ENCODE data around the gene GRM5.

The GRM5 gene

GRCh38 chr11:88515002-88515401 lies 550.8 kb downstream of the GRM5 start:
- peaks cover 1 to 4% of the 10 kb centered on the region in 2 donors for H3K27me3 ChIP-seq (ENCODE audit: control insufficient read depth in 1 of 2, insufficient read depth in 2 of 2, low read length in 2 of 2)
- H3K27ac ChIP-seq (ENCODE audit: low read depth, low read length) = no peak overlapping the region
- H3K36me3 ChIP-seq (ENCODE audit: control insufficient read depth in 1 of 2, insufficient read depth in 2 of 2, low read length in 2 of 2) = no peaks in the 10 kb centered on the region
- no peak overlapping the region for H3K9ac ChIP-seq (ENCODE audit: low read depth in 1 of 2, low read length in 2 of 2)
- H3K4me3 ChIP-seq (ENCODE audit: low read depth in 1 of 2, low read length in 2 of 2) = no peak overlapping the region
- no peaks in the 10 kb centered on the region for H3K4me1 ChIP-seq (ENCODE audit: control insufficient read depth in 1 of 2, insufficient read depth in 2 of 2, low read length in 2 of 2)
- no peaks in the 10 kb centered on the region for H3K9me3 ChIP-seq (ENCODE audit: control insufficient read depth in 1 of 2, low read length in 2 of 2)

GRCh38 chr11:88511006-88511405 lies 554.8 kb downstream of the GRM5 start:
- no peaks in the 10 kb centered on the region for H3K4me1 ChIP-seq (ENCODE audit: control insufficient read depth in 1 of 2, insufficient read depth in 2 of 2, low read length in 2 of 2)
- no peak overlapping the region for H3K4me3 ChIP-seq (ENCODE audit: low read depth in 1 of 2, low read length in 2 of 2)
- H3K27ac ChIP-seq (ENCODE audit: low read depth, low read length) = no peak overlapping the region
- no peak overlapping the region for H3K9ac ChIP-seq (ENCODE audit: low read depth in 1 of 2, low read length in 2 of 2)
- no peaks in the 10 kb centered on the region for H3K9me3 ChIP-seq (ENCODE audit: control insufficient read depth in 1 of 2, low read length in 2 of 2)
- H3K27me3 ChIP-seq (ENCODE audit: control insufficient read depth in 1 of 2, insufficient read depth in 2 of 2, low read length in 2 of 2) = peaks cover 21 to 23% of the 10 kb centered on the region in 2 donors
- no peaks in the 10 kb centered on the region for H3K36me3 ChIP-seq (ENCODE audit: control insufficient read depth in 1 of 2, insufficient read depth in 2 of 2, low read length in 2 of 2)

DNA sequence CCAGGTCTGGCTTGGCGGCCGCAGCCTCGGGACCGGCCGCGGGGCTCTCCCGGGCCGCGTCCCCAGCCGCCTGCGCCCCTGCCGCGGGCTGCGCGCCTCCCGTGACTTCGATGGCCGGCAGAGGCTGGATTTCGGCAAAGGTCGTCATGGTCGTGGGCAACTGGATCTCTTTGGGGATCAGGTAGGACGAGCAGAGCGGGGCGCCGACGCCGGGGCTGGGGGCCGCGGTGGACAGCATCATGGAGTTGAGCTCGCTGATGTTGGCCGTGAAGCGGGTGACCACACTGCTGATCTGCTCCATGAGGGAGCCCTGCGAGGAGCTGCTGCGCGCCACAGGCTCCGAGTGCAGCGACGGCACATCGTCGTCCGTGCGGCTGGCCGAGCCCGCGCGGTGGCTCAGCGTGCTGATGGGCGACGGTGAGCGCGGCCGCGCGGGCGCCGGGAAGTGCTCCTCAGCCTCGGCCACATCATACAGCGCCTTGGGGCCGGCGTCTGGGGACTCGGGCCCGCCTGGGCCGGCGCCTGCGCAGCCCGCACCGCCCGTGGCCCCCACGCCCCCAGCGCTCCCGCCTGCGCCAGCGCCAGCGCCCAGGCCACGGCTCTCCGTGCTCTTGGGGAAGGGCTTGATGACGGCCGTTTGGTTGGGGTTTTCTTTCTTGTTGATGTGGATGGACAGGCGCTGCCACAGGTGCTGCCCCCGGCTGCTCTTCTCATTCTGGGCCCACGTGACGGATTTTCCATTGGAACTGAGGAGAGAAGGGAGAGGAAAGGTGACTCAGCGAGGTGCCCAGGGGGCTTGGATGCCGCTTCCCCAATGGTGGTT lies 556.8 kb downstream of the GRM5 start:
- no peaks in the 10 kb centered on the region for H3K36me3 ChIP-seq (ENCODE audit: control insufficient read depth in 1 of 2, insufficient read depth in 2 of 2, low read length in 2 of 2)
- H3K27me3 ChIP-seq (ENCODE audit: control insufficient read depth in 1 of 2, insufficient read depth in 2 of 2, low read length in 2 of 2) = peaks cover 21 to 23% of the 10 kb centered on the region in 2 donors
- no peaks in the 10 kb centered on the region for H3K4me1 ChIP-seq (ENCODE audit: control insufficient read depth in 1 of 2, insufficient read depth in 2 of 2, low read length in 2 of 2)
- H3K4me3 ChIP-seq (ENCODE audit: low read depth in 1 of 2, low read length in 2 of 2) = peak overlapping the region in 1 of 2 donors; percentile 29
- no peak overlapping the region for H3K9ac ChIP-seq (ENCODE audit: low read depth in 1 of 2, low read length in 2 of 2)
- no peak overlapping the region for H3K27ac ChIP-seq (ENCODE audit: low read depth, low read length)
- H3K9me3 ChIP-seq (ENCODE audit: control insufficient read depth in 1 of 2, low read length in 2 of 2) = no peaks in the 10 kb centered on the region

- Histone ChIP-seq H3K27me3 (ENCODE audit: control insufficient read depth in 1 of 2, insufficient read depth in 2 of 2, low read length in 2 of 2) (peaks cover 21 to 23% of the 10 kb centered on the region in 2 donors), H3K4me3 (ENCODE audit: low read depth in 1 of 2, low read length in 2 of 2) (peak overlapping the region in 1 of 2 donors; percentile 23), H3K27ac (ENCODE audit: low read depth, low read length) (no peak overlapping the region), H3K9ac (ENCODE audit: low read depth in 1 of 2, low read length in 2 of 2) (no peak overlapping the region), H3K4me1 (ENCODE audit: control insufficient read depth in 1 of 2, insufficient read depth in 2 of 2, low read length in 2 of 2) (no peaks in the 10 kb centered on the region), H3K36me3 (ENCODE audit: control insufficient read depth in 1 of 2, insufficient read depth in 2 of 2, low read length in 2 of 2) (no peaks in the 10 kb centered on the region), H3K9me3 (ENCODE audit: control insufficient read depth in 1 of 2, low read length in 2 of 2) (no peaks in the 10 kb centered on the region)
These were observed 557.4 kb downstream of the GRM5 start for GRCh38 chr11:88508418-88508758.

DNA sequence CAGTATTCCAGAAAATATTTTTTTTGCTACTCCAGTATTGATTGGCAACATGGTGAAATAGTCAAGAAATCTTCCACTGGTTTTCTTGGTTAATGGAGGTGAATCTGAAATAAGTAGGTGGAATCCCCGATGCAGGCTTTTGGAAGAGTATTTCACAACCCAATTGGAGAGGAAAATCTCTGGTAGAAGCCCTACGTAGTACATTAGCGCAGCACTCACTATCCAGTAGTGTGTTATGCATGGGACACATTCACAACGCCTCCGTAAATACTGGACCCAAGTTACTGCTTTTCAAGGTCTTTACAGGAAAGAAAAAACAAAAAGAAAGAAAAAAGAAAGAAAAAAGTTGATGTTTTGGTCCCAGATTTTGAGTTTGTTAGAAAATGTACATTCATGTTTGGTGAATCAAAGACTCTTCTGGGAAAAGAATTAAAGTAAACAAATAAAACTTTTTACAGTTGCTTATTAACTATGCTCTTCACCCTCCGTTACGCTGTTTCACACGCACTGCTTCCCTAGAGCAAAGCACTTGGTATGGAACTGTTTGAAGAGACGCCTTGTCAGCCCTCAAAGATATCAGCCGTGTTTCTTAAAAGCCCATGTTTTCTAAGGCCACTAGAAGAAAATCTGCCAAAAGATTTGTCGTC lies 557.9 kb downstream of the GRM5 start:
- Histone ChIP-seq H3K27ac (ENCODE audit: low read depth, low read length) (no peak overlapping the region), H3K36me3 (ENCODE audit: control insufficient read depth in 1 of 2, insufficient read depth in 2 of 2, low read length in 2 of 2) (no peaks in the 10 kb centered on the region), H3K27me3 (ENCODE audit: control insufficient read depth in 1 of 2, insufficient read depth in 2 of 2, low read length in 2 of 2) (peaks cover 21 to 23% of the 10 kb centered on the region in 2 donors), H3K9me3 (ENCODE audit: control insufficient read depth in 1 of 2, low read length in 2 of 2) (no peaks in the 10 kb centered on the region), H3K4me1 (ENCODE audit: control insufficient read depth in 1 of 2, insufficient read depth in 2 of 2, low read length in 2 of 2) (no peaks in the 10 kb centered on the region), H3K4me3 (ENCODE audit: low read depth in 1 of 2, low read length in 2 of 2) (peak overlapping the region in 1 of 2 donors; percentile 23), H3K9ac (ENCODE audit: low read depth in 1 of 2, low read length in 2 of 2) (no peak overlapping the region)

- Histone ChIP-seq H3K4me1 (ENCODE audit: control insufficient read depth in 1 of 2, insufficient read depth in 2 of 2, low read length in 2 of 2) (no peaks in the 10 kb centered on the region), H3K4me3 (ENCODE audit: low read depth in 1 of 2, low read length in 2 of 2) (no peak overlapping the region), H3K9me3 (ENCODE audit: control insufficient read depth in 1 of 2, low read length in 2 of 2) (no peaks in the 10 kb centered on the region), H3K9ac (ENCODE audit: low read depth in 1 of 2, low read length in 2 of 2) (no peak overlapping the region), H3K27ac (ENCODE audit: low read depth, low read length) (no peak overlapping the region), H3K27me3 (ENCODE audit: control insufficient read depth in 1 of 2, insufficient read depth in 2 of 2, low read length in 2 of 2) (no peaks in the 10 kb centered on the region), H3K36me3 (ENCODE audit: control insufficient read depth in 1 of 2, insufficient read depth in 2 of 2, low read length in 2 of 2) (no peaks in the 10 kb centered on the region)
These were observed 564.2 kb downstream of the GRM5 start for GRCh38 chr11:88501541-88501940.

GRCh38 chr11:88495836-88496235 lies 569.9 kb downstream of the GRM5 start:
- Histone ChIP-seq H3K9ac (ENCODE audit: low read depth in 1 of 2, low read length in 2 of 2) (no peak overlapping the region), H3K27ac (ENCODE audit: low read depth, low read length) (no peak overlapping the region), H3K27me3 (ENCODE audit: control insufficient read depth in 1 of 2, insufficient read depth in 2 of 2, low read length in 2 of 2) (no peaks in the 10 kb centered on the region), H3K9me3 (ENCODE audit: control insufficient read depth in 1 of 2, low read length in 2 of 2) (no peaks in the 10 kb centered on the region), H3K4me3 (ENCODE audit: low read depth in 1 of 2, low read length in 2 of 2) (no peak overlapping the region), H3K36me3 (ENCODE audit: control insufficient read depth in 1 of 2, insufficient read depth in 2 of 2, low read length in 2 of 2) (no peaks in the 10 kb centered on the region), H3K4me1 (ENCODE audit: control insufficient read depth in 1 of 2, insufficient read depth in 2 of 2, low read length in 2 of 2) (no peaks in the 10 kb centered on the region)

DNA sequence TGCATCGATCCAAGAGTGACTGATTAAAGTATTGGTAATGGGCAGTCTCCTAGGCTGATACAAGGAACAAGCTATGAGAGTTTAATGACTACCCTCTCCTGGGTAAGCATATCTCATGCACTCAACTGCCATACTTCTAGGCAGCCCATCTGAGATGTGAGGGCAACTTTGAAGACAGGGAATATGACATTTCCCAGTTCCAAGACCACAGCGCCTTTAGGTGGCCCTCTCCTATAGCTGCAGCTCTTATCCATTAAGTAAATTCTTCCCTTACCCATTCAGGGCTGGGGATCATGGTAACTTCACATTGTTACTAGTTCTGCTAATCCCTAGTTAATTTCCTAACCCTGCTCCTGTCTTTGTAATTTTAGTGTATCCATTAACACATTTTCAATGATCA lies 570.9 kb downstream of the GRM5 start:
- no peaks in the 10 kb centered on the region for H3K36me3 ChIP-seq (ENCODE audit: control insufficient read depth in 1 of 2, insufficient read depth in 2 of 2, low read length in 2 of 2)
- no peak overlapping the region for H3K9ac ChIP-seq (ENCODE audit: low read depth in 1 of 2, low read length in 2 of 2)
- H3K9me3 ChIP-seq (ENCODE audit: control insufficient read depth in 1 of 2, low read length in 2 of 2) = no peaks in the 10 kb centered on the region
- H3K27me3 ChIP-seq (ENCODE audit: control insufficient read depth in 1 of 2, insufficient read depth in 2 of 2, low read length in 2 of 2) = no peaks in the 10 kb centered on the region
- H3K4me1 ChIP-seq (ENCODE audit: control insufficient read depth in 1 of 2, insufficient read depth in 2 of 2, low read length in 2 of 2) = no peaks in the 10 kb centered on the region
- no peak overlapping the region for H3K4me3 ChIP-seq (ENCODE audit: low read depth in 1 of 2, low read length in 2 of 2)
- no peak overlapping the region for H3K27ac ChIP-seq (ENCODE audit: low read depth, low read length)

GRCh38 chr11:88491674-88492073 lies 574.1 kb downstream of the GRM5 start:
- H3K36me3 ChIP-seq (ENCODE audit: control insufficient read depth in 1 of 2, insufficient read depth in 2 of 2, low read length in 2 of 2) = no peaks in the 10 kb centered on the region
- H3K4me1 ChIP-seq (ENCODE audit: control insufficient read depth in 1 of 2, insufficient read depth in 2 of 2, low read length in 2 of 2) = no peaks in the 10 kb centered on the region
- H3K9me3 ChIP-seq (ENCODE audit: control insufficient read depth in 1 of 2, low read length in 2 of 2) = no peaks in the 10 kb centered on the region
- H3K4me3 ChIP-seq (ENCODE audit: low read depth in 1 of 2, low read length in 2 of 2) = no peak overlapping the region
- H3K9ac ChIP-seq (ENCODE audit: low read depth in 1 of 2, low read length in 2 of 2) = no peak overlapping the region
- H3K27me3 ChIP-seq (ENCODE audit: control insufficient read depth in 1 of 2, insufficient read depth in 2 of 2, low read length in 2 of 2) = no peaks in the 10 kb centered on the region
- no peak overlapping the region for H3K27ac ChIP-seq (ENCODE audit: low read depth, low read length)

DNA sequence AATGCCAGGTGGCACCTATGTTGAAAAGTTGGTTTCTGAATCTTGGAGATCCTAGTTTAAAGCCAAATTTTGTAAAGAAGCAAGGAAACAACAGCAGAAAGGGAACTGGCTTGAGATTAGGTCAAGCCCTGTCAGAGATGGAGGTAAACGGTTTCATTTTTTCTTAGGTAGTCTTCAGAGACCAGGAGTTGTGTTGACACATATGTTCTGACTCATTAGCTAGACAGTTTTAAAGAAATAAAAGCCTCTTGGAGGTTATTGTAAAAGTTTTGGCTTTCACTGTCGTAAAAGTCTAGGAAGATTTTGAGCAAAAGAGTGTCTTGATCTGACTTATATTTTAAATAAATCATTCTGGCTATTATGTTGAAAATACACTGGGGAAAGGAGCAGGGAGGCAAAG lies 576.8 kb downstream of the GRM5 start:
- H3K27me3 ChIP-seq (ENCODE audit: control insufficient read depth in 1 of 2, insufficient read depth in 2 of 2, low read length in 2 of 2) = no peaks in the 10 kb centered on the region
- no peak overlapping the region for H3K27ac ChIP-seq (ENCODE audit: low read depth, low read length)
- no peak overlapping the region for H3K9ac ChIP-seq (ENCODE audit: low read depth in 1 of 2, low read length in 2 of 2)
- no peak overlapping the region for H3K4me3 ChIP-seq (ENCODE audit: low read depth in 1 of 2, low read length in 2 of 2)
- H3K9me3 ChIP-seq (ENCODE audit: control insufficient read depth in 1 of 2, low read length in 2 of 2) = no peaks in the 10 kb centered on the region
- H3K36me3 ChIP-seq (ENCODE audit: control insufficient read depth in 1 of 2, insufficient read depth in 2 of 2, low read length in 2 of 2) = no peaks in the 10 kb centered on the region
- no peaks in the 10 kb centered on the region for H3K4me1 ChIP-seq (ENCODE audit: control insufficient read depth in 1 of 2, insufficient read depth in 2 of 2, low read length in 2 of 2)

Data from duodenal mucosa (tissue), 2 donors.